C4-2B (cell line): Measurements from ENCODE around the gene PRRC2B.

ENCODE experiments used
- H3K27ac ChIP-seq: fragments of 450-650 bp; 2 replicates; pipeline ENCODE4 v1.5.1; 2017
- ZFX ChIP-seq: fragments of 450-650 bp; IDR thresholded peaks from 2 replicates; pipeline ENCODE4 v1.6.1; 2017
- TF ChIP-seq, protein P1 (sequence below): fragments of 450-650 bp; conservative IDR thresholded peaks from 2 replicates; pipeline ENCODE4 v1.5.1; 2017; ENCODE audit warnings: mild to moderate bottlenecking

The PRRC2B gene

DNA sequence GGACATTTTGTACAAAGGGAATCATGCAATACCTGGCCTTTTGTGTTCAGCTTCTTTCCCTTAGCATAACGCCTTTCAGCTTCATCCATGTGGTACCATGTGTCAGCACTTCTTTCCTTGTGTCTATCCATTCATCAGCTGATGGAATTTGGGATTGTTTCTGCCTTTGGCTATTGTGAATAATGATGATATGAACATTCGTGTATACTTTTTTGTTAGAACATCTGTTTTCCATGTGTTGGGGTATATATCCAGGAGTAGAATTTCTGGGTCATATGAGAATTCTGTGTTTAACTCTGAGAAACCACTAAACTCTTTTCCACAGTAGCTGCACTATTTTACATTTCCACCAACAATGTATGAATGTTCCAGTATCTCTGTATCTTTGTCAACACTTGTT, 14.8 kb upstream of the PRRC2B start:
- TF ChIP-seq, protein P1, sequence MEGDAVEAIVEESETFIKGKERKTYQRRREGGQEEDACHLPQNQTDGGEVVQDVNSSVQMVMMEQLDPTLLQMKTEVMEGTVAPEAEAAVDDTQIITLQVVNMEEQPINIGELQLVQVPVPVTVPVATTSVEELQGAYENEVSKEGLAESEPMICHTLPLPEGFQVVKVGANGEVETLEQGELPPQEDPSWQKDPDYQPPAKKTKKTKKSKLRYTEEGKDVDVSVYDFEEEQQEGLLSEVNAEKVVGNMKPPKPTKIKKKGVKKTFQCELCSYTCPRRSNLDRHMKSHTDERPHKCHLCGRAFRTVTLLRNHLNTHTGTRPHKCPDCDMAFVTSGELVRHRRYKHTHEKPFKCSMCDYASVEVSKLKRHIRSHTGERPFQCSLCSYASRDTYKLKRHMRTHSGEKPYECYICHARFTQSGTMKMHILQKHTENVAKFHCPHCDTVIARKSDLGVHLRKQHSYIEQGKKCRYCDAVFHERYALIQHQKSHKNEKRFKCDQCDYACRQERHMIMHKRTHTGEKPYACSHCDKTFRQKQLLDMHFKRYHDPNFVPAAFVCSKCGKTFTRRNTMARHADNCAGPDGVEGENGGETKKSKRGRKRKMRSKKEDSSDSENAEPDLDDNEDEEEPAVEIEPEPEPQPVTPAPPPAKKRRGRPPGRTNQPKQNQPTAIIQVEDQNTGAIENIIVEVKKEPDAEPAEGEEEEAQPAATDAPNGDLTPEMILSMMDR, result no peak
- TF ChIP-seq ZFX, result no peak
- no peak overlapping the region for H3K27ac ChIP-seq

GRCh38 chr9:131382850-131383729, 10.8 kb upstream of the PRRC2B start:
- TF ChIP-seq, protein P1, result no peak
- TF ChIP-seq ZFX, result no peak
- peak overlapping the region; percentile 65 for H3K27ac ChIP-seq

DNA sequence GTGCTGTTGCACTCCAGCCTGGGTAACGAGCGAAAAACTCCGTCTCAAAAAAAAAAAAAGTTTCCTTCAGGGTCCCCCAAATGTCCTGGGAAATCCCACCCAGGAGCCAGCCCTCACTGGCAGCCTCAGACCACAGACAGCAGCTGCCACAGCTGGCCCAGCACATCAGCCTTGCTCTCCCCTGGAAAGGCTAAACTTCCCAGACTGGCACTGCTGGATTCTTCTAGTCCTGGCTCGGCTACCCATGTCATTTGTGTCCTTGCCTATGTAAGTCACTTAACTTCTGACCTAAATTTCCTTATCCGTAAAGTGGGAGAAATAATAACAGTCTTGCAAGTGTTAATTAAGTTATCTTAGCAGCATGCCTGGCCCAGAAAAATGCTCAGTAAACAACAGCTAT, 8.6 kb upstream of the PRRC2B start:
- H3K27ac ChIP-seq, result no peak overlapping the region
- TF ChIP-seq, protein P1, result no peak

GRCh38 chr9:131386281-131386680, 7.6 kb upstream of the PRRC2B start:
- TF ChIP-seq, protein P1, result no peak
- no peak for TF ChIP-seq ZFX
- H3K27ac ChIP-seq, result no peak overlapping the region

GRCh38 chr9:131387394-131387793, 6.5 kb upstream of the PRRC2B start:
- no peak overlapping the region for H3K27ac ChIP-seq
- TF ChIP-seq, protein P1, result no peak
- no peak for TF ChIP-seq ZFX

DNA sequence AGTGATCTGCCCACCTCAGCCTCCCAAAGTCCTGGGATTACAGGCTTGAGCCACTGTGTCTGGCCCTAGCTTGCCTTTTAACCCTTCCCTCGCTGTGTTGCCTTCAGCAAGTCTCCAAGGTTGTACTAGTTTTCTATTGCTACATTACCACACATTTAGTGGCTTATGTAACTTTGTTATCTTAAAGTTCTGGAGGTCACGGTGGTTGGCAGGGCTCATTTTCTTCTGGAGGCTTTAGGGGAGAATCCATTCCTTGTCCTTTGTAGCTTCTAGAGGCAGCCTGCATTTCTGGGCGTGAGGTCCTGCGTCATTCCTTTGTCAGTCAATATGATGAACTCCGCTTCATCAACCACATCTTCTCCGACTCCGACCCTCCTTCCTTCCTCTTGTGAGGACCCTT, 2.9 kb upstream of the PRRC2B start:
- no peak for TF ChIP-seq ZFX
- H3K27ac ChIP-seq, result no peak overlapping the region

DNA sequence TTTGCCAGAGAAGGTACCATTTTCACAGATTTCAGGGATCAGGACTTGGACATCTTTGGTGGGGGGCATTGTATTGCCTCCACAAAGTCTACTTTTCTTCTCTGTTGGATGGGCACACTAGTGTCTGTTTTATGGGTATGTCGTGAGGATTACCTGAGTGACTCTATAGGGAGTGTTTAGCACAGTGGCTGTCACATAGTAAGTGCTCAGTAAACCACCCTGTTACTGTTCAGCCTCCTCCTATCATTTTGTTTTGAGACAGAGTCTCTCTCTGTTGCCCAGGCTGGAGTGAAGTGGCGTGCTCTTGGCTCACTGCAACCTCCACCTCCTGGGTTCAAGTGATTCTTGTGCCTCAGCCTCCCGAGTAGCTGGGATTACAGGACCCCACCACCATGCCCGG, 2.4 kb upstream of the PRRC2B start:
- TF ChIP-seq, protein P1, result no peak
- TF ChIP-seq ZFX, result no peak
- no peak overlapping the region for H3K27ac ChIP-seq
